ENCODE measurements around the gene AXDND1.
"Not testable (repeated sequence)": the region's sequence is repeated elsewhere in the genome, so short reads cannot be mapped to it uniquely, and the experiment has no call there.

AXDND1 gene

DNA sequence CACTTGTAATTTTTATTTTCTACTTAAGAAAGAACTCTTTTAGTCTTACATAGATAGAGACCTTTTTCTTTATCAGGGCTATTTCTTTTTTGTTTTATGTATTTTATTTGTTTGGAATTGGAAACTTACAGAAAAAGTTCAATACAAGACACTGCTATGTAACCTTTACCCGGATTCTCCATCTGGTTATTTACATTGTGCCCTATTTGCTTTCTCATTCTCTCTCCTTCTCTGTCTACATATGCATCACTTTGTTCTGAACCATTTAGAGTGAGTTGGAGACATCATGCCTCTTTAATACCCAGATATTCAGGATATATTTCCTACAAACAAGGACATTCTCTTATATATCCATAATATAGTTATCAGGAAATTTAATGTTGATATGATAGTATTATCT is 18.3 kb downstream of the AXDND1 start:
- TF ChIP-seq, protein P1, sequence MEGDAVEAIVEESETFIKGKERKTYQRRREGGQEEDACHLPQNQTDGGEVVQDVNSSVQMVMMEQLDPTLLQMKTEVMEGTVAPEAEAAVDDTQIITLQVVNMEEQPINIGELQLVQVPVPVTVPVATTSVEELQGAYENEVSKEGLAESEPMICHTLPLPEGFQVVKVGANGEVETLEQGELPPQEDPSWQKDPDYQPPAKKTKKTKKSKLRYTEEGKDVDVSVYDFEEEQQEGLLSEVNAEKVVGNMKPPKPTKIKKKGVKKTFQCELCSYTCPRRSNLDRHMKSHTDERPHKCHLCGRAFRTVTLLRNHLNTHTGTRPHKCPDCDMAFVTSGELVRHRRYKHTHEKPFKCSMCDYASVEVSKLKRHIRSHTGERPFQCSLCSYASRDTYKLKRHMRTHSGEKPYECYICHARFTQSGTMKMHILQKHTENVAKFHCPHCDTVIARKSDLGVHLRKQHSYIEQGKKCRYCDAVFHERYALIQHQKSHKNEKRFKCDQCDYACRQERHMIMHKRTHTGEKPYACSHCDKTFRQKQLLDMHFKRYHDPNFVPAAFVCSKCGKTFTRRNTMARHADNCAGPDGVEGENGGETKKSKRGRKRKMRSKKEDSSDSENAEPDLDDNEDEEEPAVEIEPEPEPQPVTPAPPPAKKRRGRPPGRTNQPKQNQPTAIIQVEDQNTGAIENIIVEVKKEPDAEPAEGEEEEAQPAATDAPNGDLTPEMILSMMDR (IDR thresholded peaks at IDR 0.05; ENCODE audit: control insufficient read depth, insufficient read depth, low read depth, low read length, missing control alignments), result no peak
- DNase-seq (ENCODE audit: low read depth), result no peak
- no peak overlapping the region for H3K4me3 ChIP-seq (ENCODE audit: control insufficient read depth, low read depth, low read length)

DNA sequence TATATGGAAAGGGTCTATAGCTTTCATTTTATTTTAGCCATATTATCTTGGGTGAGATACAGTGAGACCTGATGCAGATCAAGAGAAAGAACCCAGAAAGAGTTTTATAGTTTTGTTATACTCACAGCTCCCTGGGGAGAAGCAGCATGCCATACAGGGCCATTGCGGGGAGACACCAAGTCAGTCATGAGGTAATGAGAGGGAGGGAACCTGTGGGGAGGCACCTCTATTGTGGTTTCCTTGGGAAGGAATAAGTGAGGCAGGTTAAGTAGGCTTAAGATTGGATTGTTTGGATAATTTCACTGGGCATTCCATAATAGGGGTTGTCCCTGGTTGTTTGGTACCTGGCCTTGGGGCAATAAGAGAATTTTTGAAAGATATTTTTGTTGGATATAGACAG is 19.7 kb downstream of the AXDND1 start:
- TF ChIP-seq, protein P1 (IDR thresholded peaks at IDR 0.05; ENCODE audit: control insufficient read depth, insufficient read depth, low read depth, low read length, missing control alignments), result no peak
- no peak overlapping the region for H3K4me3 ChIP-seq (ENCODE audit: control insufficient read depth, low read depth, low read length)
- no peak for DNase-seq (ENCODE audit: low read depth)

GRCh38 chr1:179393721-179394120 is 27.9 kb downstream of the AXDND1 start:
- no peak overlapping the region for H3K4me3 ChIP-seq (ENCODE audit: control insufficient read depth, low read depth, low read length)
- no peak for DNase-seq (ENCODE audit: low read depth)
- TF ChIP-seq, protein P1 (IDR thresholded peaks at IDR 0.05; ENCODE audit: control insufficient read depth, insufficient read depth, low read depth, low read length, missing control alignments), result no peak

DNA sequence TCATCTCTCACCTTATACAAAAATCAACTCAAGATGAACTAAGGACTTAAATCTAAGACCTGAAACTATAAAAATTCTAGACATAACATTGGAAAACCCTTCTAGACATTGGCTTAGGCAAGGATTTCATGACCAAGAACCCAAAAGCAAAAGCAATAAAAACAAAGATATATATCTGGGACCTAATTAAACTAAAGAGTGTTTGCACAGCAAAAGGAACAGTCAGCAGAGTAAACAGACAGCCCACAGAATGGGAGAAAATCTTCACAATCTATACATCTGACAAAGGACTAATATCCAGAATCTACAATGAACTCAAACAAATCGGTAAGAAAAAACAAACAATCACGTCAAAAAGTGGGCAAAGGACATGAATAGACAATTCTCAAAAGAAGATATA is 33.6 kb downstream of the AXDND1 start:
- H3K4me3 ChIP-seq (ENCODE audit: control insufficient read depth, low read depth, low read length); DNase-seq (ENCODE audit: low read depth): not testable (repeated sequence)

DNA sequence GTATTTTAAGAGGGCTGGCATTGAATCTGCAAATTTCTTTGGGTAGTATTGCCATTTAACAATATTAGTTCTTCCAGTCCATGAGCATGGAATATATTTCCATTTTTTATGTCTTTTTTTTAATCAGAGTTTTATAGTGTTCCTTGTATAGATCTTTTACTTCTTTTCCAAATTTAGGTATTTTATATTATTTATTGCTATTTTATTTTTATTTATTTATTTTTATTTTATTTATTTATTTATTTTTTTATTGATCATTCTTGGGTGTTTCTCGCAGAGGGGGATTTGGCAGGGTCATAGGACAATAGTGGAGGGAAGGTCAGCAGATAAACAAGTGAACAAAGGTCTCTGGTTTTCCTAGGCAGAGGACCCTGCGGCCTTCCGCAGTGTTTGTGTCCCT is 52.0 kb downstream of the AXDND1 start:
- not testable (repeated sequence) for DNase-seq (ENCODE audit: low read depth)

DNA sequence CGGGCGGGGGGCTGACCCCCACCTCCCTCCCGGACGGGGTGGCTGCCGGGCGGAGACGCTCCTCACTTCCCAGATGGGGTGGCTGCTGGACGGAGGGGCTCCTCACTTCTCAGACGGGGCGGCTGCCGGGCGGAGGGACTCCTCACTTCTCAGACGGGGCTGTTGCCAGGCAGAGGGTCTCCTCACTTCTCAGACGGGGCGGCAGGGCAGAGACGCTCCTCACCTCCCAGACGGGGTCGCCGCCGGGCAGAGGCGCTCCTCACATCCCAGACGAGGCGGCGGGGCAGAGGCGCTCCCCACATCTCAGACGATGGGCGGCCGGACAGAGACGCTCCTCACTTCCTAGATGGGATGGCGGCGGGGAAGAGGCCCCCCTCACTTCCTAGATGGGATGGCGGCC is 52.9 kb downstream of the AXDND1 start:
- not testable (repeated sequence) for H3K4me3 ChIP-seq (ENCODE audit: control insufficient read depth, low read depth, low read length); DNase-seq (ENCODE audit: low read depth)

More for the DNA sequence above, 52.0 kb downstream of the AXDND1 start:
- not testable (repeated sequence) for H3K4me3 ChIP-seq (ENCODE audit: control insufficient read depth, low read depth, low read length)

DNA sequence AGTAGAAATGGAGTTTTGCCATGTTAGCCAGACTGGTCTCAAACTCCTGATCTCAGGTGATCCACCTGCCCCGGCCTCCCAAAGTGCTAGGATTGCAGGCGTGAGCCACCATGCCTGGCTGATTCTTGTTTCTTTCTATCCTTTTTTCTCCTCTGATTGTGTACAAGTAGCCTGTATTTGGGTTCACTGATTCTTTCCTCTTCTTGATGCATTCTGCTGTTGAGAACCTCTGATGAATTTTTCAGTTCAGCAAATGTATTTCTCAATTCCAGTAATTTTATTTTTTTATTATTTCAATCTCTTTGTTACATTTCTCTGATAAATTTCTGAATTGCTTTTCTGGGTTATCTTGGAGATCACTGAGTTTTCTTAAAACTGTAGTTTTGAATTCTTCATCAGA is 58.8 kb downstream of the AXDND1 start:
- H3K4me3 ChIP-seq (ENCODE audit: control insufficient read depth, low read depth, low read length), result no peak overlapping the region
- TF ChIP-seq, protein P1 (IDR thresholded peaks at IDR 0.05; ENCODE audit: control insufficient read depth, insufficient read depth, low read depth, low read length, missing control alignments), result no peak
- no peak for DNase-seq (ENCODE audit: low read depth)

DNA sequence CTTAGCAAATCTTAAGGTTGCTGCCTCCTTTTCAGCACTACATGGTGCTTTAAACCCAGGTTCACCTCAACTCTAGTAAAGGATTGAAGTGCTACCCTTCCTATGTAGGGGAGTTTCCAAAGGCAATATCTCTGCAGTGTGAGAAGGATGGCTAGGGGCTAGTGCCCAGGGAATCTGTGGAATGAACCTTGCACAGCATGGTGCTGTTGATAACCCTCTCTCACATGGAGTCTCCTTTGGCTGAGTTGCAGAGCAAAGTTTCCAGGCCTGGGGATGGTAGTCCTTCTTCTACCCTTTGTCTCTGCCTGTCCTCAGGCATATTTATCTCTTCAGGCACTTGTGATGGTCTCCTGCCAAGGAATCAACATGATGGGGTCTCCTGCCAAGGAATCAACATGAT is 59.4 kb downstream of the AXDND1 start:
- TF ChIP-seq, protein P1 (IDR thresholded peaks at IDR 0.05; ENCODE audit: control insufficient read depth, insufficient read depth, low read depth, low read length, missing control alignments), result no peak
- no peak for DNase-seq (ENCODE audit: low read depth)
- H3K4me3 ChIP-seq (ENCODE audit: control insufficient read depth, low read depth, low read length), result no peak overlapping the region
